Psoas muscle (tissue), 8 donors: ENCODE measurements around the gene WDR27. TPM values are rescaled to one million over a fixed set of nuclear protein-coding genes. Genes with fewer than 3 reads are reported as not detected.
A peak's percentile ranks its signal among the peaks of the same experiment; 100 is the strongest.

Source experiments
- ATAC-seq, 4 donors: fragments of 200-7000 bp; cut with Tn5 transposase; one replicate each; pipeline ENCODE4 v1.9.1; 2020; ENCODE audit warnings: moderate library complexity in 3 of 4, mild to moderate bottlenecking in 2 of 4
- DNase-seq, 2 donors: peaks; one replicate each; pipeline ENCODE4 v3.0.0-alpha.2; 2020
- H3K27ac ChIP-seq: fragments of 200-600 bp; one replicate; pipeline ENCODE4 v1.8.0; 2022
- H3K27me3 ChIP-seq, 3 donors: fragments of 200-600 bp in 1 of 3; one replicate each; pipeline versions ENCODE4 v1.6.1 to v1.8.0; 2013 to 2022; ENCODE audit warnings: low read length in 2 of 3, mild to moderate bottlenecking in 2 of 3, moderate library complexity in 1 of 3; ENCODE audit not compliant: insufficient read depth in 3 of 3
- H3K36me3 ChIP-seq, 2 donors: fragments of 200-600 bp in 1 of 2; one replicate each; pipeline versions ENCODE4 v1.6.1 to v1.8.0; 2013 to 2022; ENCODE audit warnings: low read depth in 1 of 2, mild to moderate bottlenecking in 1 of 2, moderate library complexity in 1 of 2; ENCODE audit not compliant: insufficient read depth in 1 of 2
- H3K4me1 ChIP-seq: fragments of 200-600 bp; one replicate; pipeline ENCODE4 v1.8.0; 2022
- H3K4me3 ChIP-seq: fragments of 200-600 bp; one replicate; pipeline ENCODE4 v1.8.0; 2022; ENCODE audit warnings: mild to moderate bottlenecking
- H3K9me3 ChIP-seq: fragments of 200-600 bp; one replicate; pipeline ENCODE4 v1.8.0; 2022
- WGBS, 3 donors: extraction: QIAGEN DNeasy Blood & Tissue Kit; methylation state at CpG; one replicate each; pipeline versions ENCODE4 v1.1.6 to v1.1.7; 2013; 5-methylcytosine and 5-hydroxymethylcytosine counted together
- intact Hi-C, 2 donors: fragments of 100-400 bp; cut with DNase I; formaldehyde crosslinking; loops; one replicate each; pipeline versions ENCODE4 v1.11.0 to v1.14.2; 2022
- polyA plus RNA-seq, 3 donors: library from polyadenylated mRNA; stranded (reverse); fragments of 200-250 nt; gene quantifications; one replicate each; pipeline ENCODE4 v1.2.3, GENCODE V29; 2013
- total RNA-seq, 4 donors: library from RNA; stranded (reverse); fragmentation: NEBNext Ultra II Directional in 2 of 4; extraction: Animal tissue kit (Norgen Biotek cat#: 25700) in 2 of 4; gene quantifications; one replicate each; pipeline versions ENCODE4 v1.2.1 to v1.2.4, GENCODE V29; 2021 to 2023
- TF ChIP-seq, protein P1 (sequence below): fragments of 200-600 bp; IDR thresholded peaks from one replicate; pipeline ENCODE4 v1.8.0; 2022; ENCODE audit warnings: antibody characterized with exemption
- donor health status: healthy with polysubstance abuse.
- donor health status: DM: no; HTN: no; CAD: no; lungs with moderate emphysema.
- donor health status: Bipolar disorder and iron deficiency.
- donor health status: healthy.
- donor health status: DM: yes; HTN: yes; CAD: no.
- donor health status: DM: no; HTN: no; CAD: no.
- donor health status: DM: no; HTN: no; CAD: no.
- donor health status: DM: yes; HTN: yes; CAD: no.

WDR27 gene
- total and polyA plus RNA-seq, 7 donors: 3.1 to 14.4 (median 5.5) TPM

DNA sequence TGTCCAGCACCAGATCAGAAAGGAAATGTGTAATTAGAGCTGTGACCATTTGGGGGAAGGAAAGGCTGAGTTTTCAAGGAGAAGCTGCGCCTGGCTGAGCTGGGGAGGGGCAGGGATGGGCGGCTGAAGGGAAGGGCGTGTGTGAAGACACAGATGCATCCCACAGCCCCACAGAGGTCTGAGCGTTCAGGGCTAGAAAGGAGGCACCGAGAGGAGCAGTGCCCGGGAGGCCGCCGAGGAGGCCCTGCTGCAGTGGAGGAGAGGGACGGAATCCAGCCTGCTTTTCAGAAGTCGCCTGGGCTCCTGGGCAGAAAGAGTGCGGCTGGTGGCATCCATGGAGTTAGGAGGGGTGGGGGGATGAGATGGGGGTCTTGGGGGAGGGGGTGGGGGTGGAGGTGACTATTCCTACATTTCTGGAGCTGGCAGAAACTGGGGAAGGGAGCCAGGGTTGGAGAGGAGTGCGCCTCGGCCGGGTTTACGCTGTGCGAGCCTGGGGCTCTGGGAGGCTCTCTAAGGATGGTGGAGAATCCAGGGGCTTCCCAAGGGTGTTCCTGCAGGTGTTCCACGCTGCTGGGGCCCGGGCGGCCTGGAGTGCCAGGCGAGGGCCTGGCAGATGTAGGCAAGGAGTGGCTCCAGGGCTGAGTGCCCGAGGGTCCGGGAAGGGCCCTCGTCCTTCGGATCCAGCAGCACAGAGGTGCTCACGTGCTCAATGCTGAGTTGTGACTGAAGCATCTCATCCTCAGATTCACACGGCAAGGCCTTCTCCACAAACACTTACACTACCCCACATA, 41.8 kb downstream of the WDR27 start:
- Histone ChIP-seq H3K27me3 (no peaks in the 10 kb centered on the region), H3K27ac (no peak overlapping the region), H3K36me3 (peaks cover 0 to 48% of the 10 kb centered on the region in 2 donors), H3K4me1 (no peaks in the 10 kb centered on the region), H3K9me3 (no peaks in the 10 kb centered on the region), H3K4me3 (no peak overlapping the region)
- ATAC-seq (no peak), DNase-seq (no peak)
- intact Hi-C loops: loop anchor here in 1 of 2 donors (10.0 kb wide), 2 partner anchors 235 to 705 kb away; no protein-coding TSS in a partner anchor
- TF ChIP-seq, protein P1, sequence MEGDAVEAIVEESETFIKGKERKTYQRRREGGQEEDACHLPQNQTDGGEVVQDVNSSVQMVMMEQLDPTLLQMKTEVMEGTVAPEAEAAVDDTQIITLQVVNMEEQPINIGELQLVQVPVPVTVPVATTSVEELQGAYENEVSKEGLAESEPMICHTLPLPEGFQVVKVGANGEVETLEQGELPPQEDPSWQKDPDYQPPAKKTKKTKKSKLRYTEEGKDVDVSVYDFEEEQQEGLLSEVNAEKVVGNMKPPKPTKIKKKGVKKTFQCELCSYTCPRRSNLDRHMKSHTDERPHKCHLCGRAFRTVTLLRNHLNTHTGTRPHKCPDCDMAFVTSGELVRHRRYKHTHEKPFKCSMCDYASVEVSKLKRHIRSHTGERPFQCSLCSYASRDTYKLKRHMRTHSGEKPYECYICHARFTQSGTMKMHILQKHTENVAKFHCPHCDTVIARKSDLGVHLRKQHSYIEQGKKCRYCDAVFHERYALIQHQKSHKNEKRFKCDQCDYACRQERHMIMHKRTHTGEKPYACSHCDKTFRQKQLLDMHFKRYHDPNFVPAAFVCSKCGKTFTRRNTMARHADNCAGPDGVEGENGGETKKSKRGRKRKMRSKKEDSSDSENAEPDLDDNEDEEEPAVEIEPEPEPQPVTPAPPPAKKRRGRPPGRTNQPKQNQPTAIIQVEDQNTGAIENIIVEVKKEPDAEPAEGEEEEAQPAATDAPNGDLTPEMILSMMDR: no peak
- 93 to 95% (median 95%) methylated on average over 26 of the region's 26 CpGs for WGBS, 3 donors

DNA sequence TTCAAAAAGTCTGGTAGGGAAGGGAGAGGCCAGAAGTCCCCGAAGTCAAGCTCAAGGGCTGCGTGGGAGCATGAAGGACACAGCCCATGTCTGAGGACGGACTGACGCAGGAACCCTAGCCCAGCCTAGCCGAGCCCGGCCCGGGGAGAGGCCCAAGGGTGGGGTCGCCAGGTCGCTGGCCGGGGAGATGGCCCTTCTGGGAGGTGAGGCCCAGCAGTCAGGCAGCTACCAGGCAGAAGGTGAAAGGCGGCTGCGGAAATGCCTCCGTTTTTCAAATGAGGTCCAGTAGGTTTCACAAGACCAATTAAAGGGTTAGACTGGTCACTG, 44.6 kb downstream of the WDR27 start:
- WGBS, 3 donors: 84 to 91% (median 87%) methylated on average over 13 of the region's 13 CpGs
- H3K4me1 ChIP-seq: no peaks in the 10 kb centered on the region
- intact Hi-C loops: loop anchor here in 1 of 2 donors (10.0 kb wide), 2 partner anchors 232 to 702 kb away; no protein-coding TSS in a partner anchor
- H3K9me3 ChIP-seq: no peaks in the 10 kb centered on the region
- DNase-seq (no peak), ATAC-seq (no peak)
- TF ChIP-seq, protein P1: no peak
- H3K27ac ChIP-seq: no peak overlapping the region
- H3K4me3 ChIP-seq: no peak overlapping the region
- H3K36me3 ChIP-seq: peaks cover 0 to 33% of the 10 kb centered on the region in 2 donors
- H3K27me3 ChIP-seq: no peaks in the 10 kb centered on the region

DNA sequence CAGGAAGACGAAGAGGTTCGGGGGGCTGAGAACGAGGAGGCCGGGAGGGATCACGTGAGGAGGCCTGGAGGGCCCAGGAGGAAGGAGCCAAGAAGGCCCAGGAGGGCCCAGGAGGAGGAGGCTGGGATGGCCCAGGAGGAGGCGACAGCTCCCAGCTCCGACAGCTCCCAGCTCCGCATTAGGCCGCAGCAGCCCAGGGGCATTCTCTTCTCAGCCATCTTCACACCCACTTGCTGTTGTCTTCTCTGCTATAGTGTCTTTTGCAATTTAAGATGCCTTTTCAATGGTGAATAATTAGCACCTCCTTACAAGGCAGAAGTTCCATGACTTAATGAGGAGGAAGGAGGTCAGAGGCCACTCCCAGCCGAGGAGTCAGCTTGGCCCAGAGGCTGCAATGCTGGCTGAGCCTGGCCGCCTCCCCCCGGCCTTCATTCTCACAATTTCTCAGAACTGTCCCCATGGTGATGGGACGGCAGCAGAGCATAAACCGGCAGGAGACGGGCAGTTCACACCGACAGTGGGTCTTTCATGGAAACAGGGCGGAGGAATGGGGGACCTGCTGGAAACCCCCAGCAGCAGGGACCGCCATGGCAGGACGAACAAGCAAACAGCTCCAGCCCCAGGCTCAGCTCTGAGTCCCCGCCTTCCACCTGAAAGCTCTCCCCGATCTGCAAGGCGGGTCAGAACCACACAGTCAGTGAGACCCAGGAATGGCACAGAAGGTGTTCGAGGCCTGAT, 45.1 kb downstream of the WDR27 start:
- no peaks in the 10 kb centered on the region for H3K27me3 ChIP-seq
- intact Hi-C loops: loop anchor here in 1 of 2 donors (10.0 kb wide), 2 partner anchors 232 to 702 kb away; no protein-coding TSS in a partner anchor
- ATAC-seq (no peak), DNase-seq (no peak)
- no peak overlapping the region for H3K27ac ChIP-seq
- TF ChIP-seq, protein P1: no peak
- peaks cover 0 to 32% of the 10 kb centered on the region in 2 donors for H3K36me3 ChIP-seq
- no peaks in the 10 kb centered on the region for H3K9me3 ChIP-seq
- WGBS, 3 donors: 91 to 95% (median 93%) methylated on average over 23 of the region's 23 CpGs
- H3K4me1 ChIP-seq: no peaks in the 10 kb centered on the region
- H3K4me3 ChIP-seq: no peak overlapping the region

DNA sequence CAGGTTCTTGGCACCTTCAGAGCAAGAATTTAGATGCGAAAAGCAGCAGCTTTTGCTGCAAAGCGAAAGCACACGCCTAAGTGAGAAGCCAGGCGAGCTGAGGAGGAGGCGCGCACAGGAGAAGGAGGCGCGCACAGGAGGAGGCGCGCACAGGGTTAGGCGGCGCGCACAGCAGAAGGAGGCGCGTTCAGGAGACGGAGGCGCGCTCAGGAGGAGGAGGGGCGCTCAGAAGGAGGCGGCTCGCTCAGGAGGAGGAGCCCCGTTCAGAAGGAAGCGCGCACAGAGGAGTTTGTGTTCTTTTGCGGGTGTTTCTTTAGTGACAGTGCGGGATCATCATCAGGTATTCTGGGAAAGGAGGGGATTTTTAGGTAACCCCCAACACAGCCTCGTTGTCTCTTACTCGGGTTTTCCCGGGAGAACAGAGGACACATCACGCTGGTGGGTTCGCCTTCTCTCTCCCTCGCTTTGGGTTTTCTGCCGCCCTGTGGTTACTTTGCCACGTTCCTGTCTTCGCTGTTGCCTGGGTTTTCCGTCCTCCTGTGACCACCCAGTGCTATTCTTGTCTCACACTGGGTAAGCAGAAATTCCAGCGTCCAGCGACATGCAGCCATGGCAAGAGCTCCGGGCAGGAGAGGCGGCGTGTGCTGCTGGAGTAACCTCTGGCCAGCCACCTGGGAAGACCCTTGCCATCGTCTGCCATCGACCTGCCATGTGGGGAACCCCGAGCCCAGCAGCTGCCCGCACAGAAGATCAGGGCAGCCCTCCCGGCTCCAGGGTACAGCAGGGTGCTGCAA, 47.0 kb downstream of the WDR27 start:
- H3K27ac ChIP-seq: peak overlapping the region; percentile 71
- peaks cover 0 to 31% of the 10 kb centered on the region in 2 donors for H3K36me3 ChIP-seq
- TF ChIP-seq, protein P1: no peak
- ATAC-seq (peak; percentile 91 to 99 (median 95)), DNase-seq (peak; percentile 69 to 87)
- H3K4me1 ChIP-seq: no peaks in the 10 kb centered on the region
- WGBS, 3 donors: 48 to 56% (median 50%) methylated on average over 44 to 46 of the region's 46 CpGs
- H3K4me3 ChIP-seq: peak overlapping the region; percentile 61
- no peaks in the 10 kb centered on the region for H3K27me3 ChIP-seq
- H3K9me3 ChIP-seq: no peaks in the 10 kb centered on the region
- intact Hi-C loops: loop anchor here in 1 of 2 donors (10.0 kb wide), 2 partner anchors 230 to 700 kb away; no protein-coding TSS in a partner anchor
